H9 (cell line): ENCODE measurements around the gene MORF4L1. TPM values are rescaled to one million over a fixed set of nuclear protein-coding genes. Genes with fewer than 3 reads are reported as not detected.

Experiments
- DNase-seq: peaks from one replicate; pipeline ENCODE4 v3.0.0-alpha.2; 2017
- H2AFZ ChIP-seq: one replicate; pipeline ENCODE4 v1.6.1; 2013; ENCODE audit warnings: mild to moderate bottlenecking, low read length, control low read depth, moderate library complexity
- H2AK5ac ChIP-seq: 2 replicates; pipeline ENCODE4 v1.6.1; 2013; ENCODE audit warnings: low read length, control low read depth, mixed read lengths; ENCODE audit not compliant: insufficient read length
- H2BK120ac ChIP-seq: one replicate; pipeline ENCODE4 v1.6.1; 2013; ENCODE audit warnings: low read depth, mild to moderate bottlenecking, low read length, control low read depth, inconsistent platforms; ENCODE audit not compliant: poor library complexity, severe bottlenecking
- H2BK12ac ChIP-seq: 2 replicates; pipeline ENCODE4 v1.6.1; 2013; ENCODE audit warnings: low read length, control low read depth, mixed read lengths, low read depth; ENCODE audit not compliant: insufficient read length
- H2BK15ac ChIP-seq: 2 replicates; pipeline ENCODE4 v1.6.1; 2013; ENCODE audit warnings: low read depth, low read length, control low read depth
- H2BK20ac ChIP-seq: one replicate; pipeline ENCODE4 v1.6.1; 2013; ENCODE audit warnings: low read depth, mild to moderate bottlenecking, low read length, control low read depth, inconsistent platforms; ENCODE audit not compliant: poor library complexity, severe bottlenecking
- H2BK5ac ChIP-seq: 2 replicates; pipeline ENCODE4 v1.6.1; 2013; ENCODE audit warnings: low read length, control low read depth, mixed read lengths; ENCODE audit not compliant: insufficient read length
- H3K14ac ChIP-seq: 2 replicates; pipeline ENCODE4 v1.6.1; 2013; ENCODE audit warnings: low read length, control low read depth; ENCODE audit not compliant: insufficient read depth
- H3K18ac ChIP-seq: 2 replicates; pipeline ENCODE4 v1.6.1; 2013; ENCODE audit warnings: low read depth, mild to moderate bottlenecking, mixed read lengths, low read length, control low read depth; ENCODE audit not compliant: insufficient read length
- H3K23ac ChIP-seq: 2 replicates; pipeline ENCODE4 v1.6.1; 2013; ENCODE audit warnings: low read length, control low read depth, mixed read lengths, low read depth; ENCODE audit not compliant: insufficient read length
- H3K23me2 ChIP-seq: 2 replicates; pipeline ENCODE4 v1.6.1; 2013; ENCODE audit warnings: low read depth, mild to moderate bottlenecking, mixed read lengths, low read length, control low read depth; ENCODE audit not compliant: insufficient read length, poor library complexity, severe bottlenecking
- H3K27ac ChIP-seq: 2 replicates; pipeline ENCODE4 v1.5.1; 2013; ENCODE audit warnings: low read length, control low read depth, mixed read lengths, low read depth; ENCODE audit not compliant: insufficient read length
- H3K27me3 ChIP-seq: 2 replicates; pipeline ENCODE4 v1.6.1; 2013; ENCODE audit warnings: low read length, control low read depth, inconsistent platforms; ENCODE audit not compliant: insufficient read depth
- H3K4ac ChIP-seq: 2 replicates; pipeline ENCODE4 v1.6.1; 2013; ENCODE audit warnings: low read depth, mild to moderate bottlenecking, control low read depth, inconsistent platforms, low read length, moderate library complexity
- H3K4me1 ChIP-seq: 2 replicates; pipeline ENCODE4 v1.6.1; 2013; ENCODE audit warnings: low read length, control low read depth, inconsistent platforms; ENCODE audit not compliant: insufficient read depth
- H3K4me2 ChIP-seq: 2 replicates; pipeline ENCODE4 v1.6.1; 2013; ENCODE audit warnings: low read length, control low read depth, mixed read lengths; ENCODE audit not compliant: insufficient read length, insufficient read depth
- H3K56ac ChIP-seq: 2 replicates; pipeline ENCODE4 v1.6.1; 2013; ENCODE audit warnings: low read depth, mild to moderate bottlenecking, mixed read lengths, low read length, control low read depth; ENCODE audit not compliant: insufficient read length
- H3K79me1 ChIP-seq: 2 replicates; pipeline ENCODE4 v1.6.1; 2013; ENCODE audit warnings: low read depth, mild to moderate bottlenecking, moderate library complexity, low read length, control low read depth, inconsistent platforms; ENCODE audit not compliant: insufficient read depth, poor library complexity, severe bottlenecking
- H3K79me2 ChIP-seq: 2 replicates; pipeline ENCODE4 v1.6.1; 2013; ENCODE audit warnings: low read length, control low read depth, inconsistent platforms; ENCODE audit not compliant: insufficient read depth
- H3K9ac ChIP-seq: 2 replicates; pipeline ENCODE4 v1.6.1; 2013; ENCODE audit warnings: low read length, control low read depth, mixed read lengths; ENCODE audit not compliant: insufficient read length; ENCODE audit errors: extremely low read depth
- H3K9me3 ChIP-seq: one replicate; pipeline ENCODE4 v1.6.1; 2013; ENCODE audit warnings: low read depth, low read length, inconsistent platforms; ENCODE audit not compliant: control insufficient read depth
- H3T11ph ChIP-seq: one replicate; pipeline ENCODE4 v1.6.1; 2013; ENCODE audit warnings: mild to moderate bottlenecking, low read length, control low read depth, inconsistent platforms
- H4K20me1 ChIP-seq: one replicate; pipeline ENCODE4 v1.6.1; 2013; ENCODE audit not compliant: control insufficient read depth, insufficient read length, insufficient read depth
- H4K5ac ChIP-seq: 2 replicates; pipeline ENCODE4 v1.6.1; 2013; ENCODE audit warnings: low read depth, mild to moderate bottlenecking, mixed read lengths, low read length, control low read depth; ENCODE audit not compliant: insufficient read length
- H4K8ac ChIP-seq: replicated peaks from 2 replicates; pipeline ENCODE4 v1.6.1; 2013; ENCODE audit warnings: low read length, control low read depth, mixed read lengths, low read depth; ENCODE audit not compliant: insufficient read length
- H4K91ac ChIP-seq: 2 replicates; pipeline ENCODE4 v1.6.1; 2013; ENCODE audit warnings: low read depth, mild to moderate bottlenecking, moderate library complexity, mixed read lengths, low read length, control low read depth; ENCODE audit not compliant: insufficient read length
- H3K27ac Mint-ChIP-seq, 3 experiments: 2 replicates in 2 of 3; 3 replicates in 1 of 3; pipeline ENCODE4 v1.8.0; 2020 to 2021; ENCODE audit warnings: mixed read lengths in 3 of 3, mild to moderate bottlenecking in 1 of 3, moderate library complexity in 1 of 3
- H3K27me3 Mint-ChIP-seq: 2 replicates; pipeline ENCODE4 v1.8.0; 2021; ENCODE audit warnings: low read depth, mild to moderate bottlenecking, moderate library complexity, mixed read lengths
- H3K36me3 Mint-ChIP-seq, 3 experiments: 2 replicates in 2 of 3; 3 replicates in 1 of 3; pipeline ENCODE4 v1.8.0; 2020 to 2021; ENCODE audit warnings: low read depth in 3 of 3, mixed read lengths in 3 of 3; ENCODE audit not compliant: insufficient read depth in 1 of 3
- H3K4me1 Mint-ChIP-seq, 2 experiments: 2 replicates each; pipeline ENCODE4 v1.8.0; 2020; ENCODE audit warnings: mixed read lengths in 2 of 2
- H3K4me3 Mint-ChIP-seq, 2 experiments: 2 replicates in 1 of 2; 3 replicates in 1 of 2; pipeline ENCODE4 v1.8.0; 2020 to 2021; ENCODE audit warnings: mild to moderate bottlenecking in 2 of 2, mixed read lengths in 2 of 2, moderate library complexity in 1 of 2
- H3K9me3 Mint-ChIP-seq, 2 experiments: 2 replicates in 1 of 2; 3 replicates in 1 of 2; pipeline ENCODE4 v1.8.0; 2020; ENCODE audit warnings: mild to moderate bottlenecking in 2 of 2, mixed read lengths in 2 of 2, moderate library complexity in 1 of 2
- CTCF ChIP-seq: fragments of 200-600 bp; sonication (generic); conservative IDR thresholded peaks from 3 replicates; pipeline ENCODE4 v1.8.0; 2021; ENCODE audit warnings: antibody characterized with exemption, mild to moderate bottlenecking
- WGBS: extraction: QIAGEN DNeasy Blood & Tissue Kit; methylation state at CpG from one replicate; pipeline ENCODE4 v1.1.7; 2013; ENCODE audit warnings: missing lambda C conversion rate, low lambda C conversion rate, mixed read lengths; ENCODE audit not compliant: insufficient read length; ENCODE audit errors: extremely low coverage; 5-methylcytosine and 5-hydroxymethylcytosine counted together
- total RNA-seq: library from RNA; stranded (reverse); gene quantifications from 2 replicates; pipeline ENCODE4 v1.2.1, GENCODE V29; 2021

MORF4L1 gene
- total RNA-seq, 1 experiment from 2014 or later: 544 TPM

- Histone ChIP-seq H2BK120ac (no peak overlapping the region), H3K4me2 (no peak overlapping the region), H3K18ac (no peak overlapping the region), H3K79me1 (no peaks in the 10 kb centered on the region), H3K4ac (no peak overlapping the region), H2BK15ac (no peak overlapping the region), H2BK20ac (no peak overlapping the region), H3K23ac (no peak overlapping the region), H3K23me2 (no peaks in the 10 kb centered on the region), H3K56ac (no peak overlapping the region), H2AFZ (no peak overlapping the region), H3K27me3 (no peaks in the 10 kb centered on the region), H4K20me1 (no peaks in the 10 kb centered on the region), H2BK12ac (no peak overlapping the region), H2AK5ac (no peak overlapping the region), H4K91ac (no peak overlapping the region), H3K9me3 (no peaks in the 10 kb centered on the region), H4K8ac (no peak overlapping the region), H2BK5ac (no peak overlapping the region), H3T11ph (no peak overlapping the region), H3K14ac (no peak overlapping the region), H3K79me2 (no peaks in the 10 kb centered on the region), H3K4me1 (no peaks in the 10 kb centered on the region), H3K27ac (no peak overlapping the region), H4K5ac (no peak overlapping the region), H3K9ac (no peak overlapping the region)
- no peak overlapping the region; a peak in 1 of 5 replicates for H3K4me3 Mint-ChIP-seq
- peaks cover 4% of the 10 kb centered on the region in 2 experiments; a peak in 2 of 4 replicates for H3K4me1 Mint-ChIP-seq
- no peak overlapping the region for H3K27ac Mint-ChIP-seq
- H3K9me3 Mint-ChIP-seq: no peaks in the 10 kb centered on the region; a peak in 1 of 5 replicates
- peaks cover 7% of the 10 kb centered on the region for H3K27me3 Mint-ChIP-seq
- WGBS: no CpG with 5 or more reads among the region's 13 CpGs
- H3K36me3 Mint-ChIP-seq: peaks cover 0 to 3% (median 0%) of the 10 kb centered on the region in 3 experiments; a peak in 4 of 7 replicates
- TF ChIP-seq CTCF: no peak
- DNase-seq: no peak
These were observed 59.6 kb downstream of the MORF4L1 start for GRCh38 chr15:78932258-78932808.
